Measurements from ENCODE around the gene FBL.

DNA sequence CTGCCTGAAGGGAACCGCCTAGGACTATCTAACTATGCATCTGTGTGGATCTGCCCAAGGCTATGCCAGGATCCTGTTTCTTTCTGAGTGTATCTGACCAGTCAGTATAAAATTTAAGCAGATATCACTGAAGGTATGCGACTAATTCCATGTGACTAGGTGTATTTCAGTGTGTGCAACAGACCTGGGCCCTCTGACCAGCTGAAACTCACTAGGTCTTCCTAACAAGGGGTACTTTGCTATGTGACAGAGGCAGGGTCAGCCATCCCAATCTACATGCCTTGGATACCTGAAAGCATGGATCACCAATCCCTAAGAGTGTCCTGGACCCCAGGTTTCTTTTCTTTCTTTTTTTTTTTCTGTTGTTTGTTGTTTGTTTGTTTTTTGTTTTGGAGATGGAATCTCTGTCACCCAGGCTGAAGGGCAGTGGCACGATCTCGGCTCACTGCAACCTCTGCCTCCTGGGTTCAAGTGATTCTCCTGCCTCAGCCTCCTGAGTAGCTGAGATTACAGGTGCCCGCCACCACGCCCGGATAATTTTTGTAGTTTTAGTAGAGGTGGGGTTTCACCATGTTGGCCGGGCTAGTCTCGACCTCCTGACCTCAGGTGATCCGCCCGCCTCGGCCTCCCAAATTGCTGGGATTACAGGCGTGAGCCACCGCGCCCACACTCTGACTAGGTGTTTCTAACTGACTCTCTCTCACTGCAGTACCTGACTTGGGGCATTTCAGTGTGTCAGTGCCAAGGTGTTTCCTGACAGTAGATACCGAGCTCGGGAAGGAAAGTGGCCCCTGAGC lies 44.8 kb upstream of the FBL start:
- TF ChIP-seq CTCF (IDR thresholded peaks at IDR 0.05) = no peak
- TF ChIP-seq POLR2A (IDR thresholded peaks at IDR 0.05) = no peak

Measured in ovary (tissue), 3 donors.